GM23248 (cell line): ENCODE results near the gene RNF40.

Experiments used
- EZH2 ChIP-seq: fragments of 200-600 bp; sonication (generic); IDR thresholded peaks from 2 replicates; pipeline ENCODE4 v1.6.1; 2018; ENCODE audit warnings: antibody characterized with exemption, mild to moderate bottlenecking; ENCODE audit not compliant: insufficient read depth, poor library complexity, severe bottlenecking
- EZH2phosphoT487 ChIP-seq: fragments of 200-600 bp; sonication (generic); IDR thresholded peaks from 2 replicates; pipeline ENCODE4 v1.6.1; 2018; ENCODE audit warnings: antibody characterized with exemption, moderate library complexity, mild to moderate bottlenecking, low read depth; ENCODE audit not compliant: insufficient read depth

- TF ChIP-seq EZH2phosphoT487 (no peak), EZH2 (no peak)
These were observed 2.8 kb downstream of the RNF40 start for GRCh38 chr16:30764816-30765465.
